Stomach (tissue), 4 donors: ENCODE results near the gene PINLYP.

Experiments
- EP300 ChIP-seq: sonication (generic); formaldehyde crosslinking; IDR thresholded peaks from one replicate; pipeline ENCODE4 v1.6.1; 2017; ENCODE audit warnings: antibody characterized with exemption
- POLR2A ChIP-seq, 4 donors: fragments of 450-650 bp; IDR thresholded peaks; one replicate each; pipeline ENCODE4 v1.6.1; 2016; ENCODE audit warnings: antibody characterized with exemption in 4 of 4, control low read depth in 2 of 4, mild to moderate bottlenecking in 1 of 4, moderate library complexity in 1 of 4
- POLR2AphosphoS5 ChIP-seq, 3 donors: sonication (generic); formaldehyde crosslinking; IDR thresholded peaks; one replicate each; pipeline ENCODE4 v1.6.1; 2016; ENCODE audit warnings: antibody characterized with exemption in 3 of 3
- TF ChIP-seq, protein P1 (sequence below), 7 experiments: fragments of 450-650 bp in 4 of 7; fragments of 200-600 bp in 3 of 7; sonication (generic) in 3 of 7; IDR thresholded peaks; one replicate each; pipeline ENCODE4 v1.5.1; 2016 to 2019; ENCODE audit warnings: antibody characterized with exemption in 7 of 7, control low read depth in 2 of 7, mild to moderate bottlenecking in 1 of 7

DNA sequence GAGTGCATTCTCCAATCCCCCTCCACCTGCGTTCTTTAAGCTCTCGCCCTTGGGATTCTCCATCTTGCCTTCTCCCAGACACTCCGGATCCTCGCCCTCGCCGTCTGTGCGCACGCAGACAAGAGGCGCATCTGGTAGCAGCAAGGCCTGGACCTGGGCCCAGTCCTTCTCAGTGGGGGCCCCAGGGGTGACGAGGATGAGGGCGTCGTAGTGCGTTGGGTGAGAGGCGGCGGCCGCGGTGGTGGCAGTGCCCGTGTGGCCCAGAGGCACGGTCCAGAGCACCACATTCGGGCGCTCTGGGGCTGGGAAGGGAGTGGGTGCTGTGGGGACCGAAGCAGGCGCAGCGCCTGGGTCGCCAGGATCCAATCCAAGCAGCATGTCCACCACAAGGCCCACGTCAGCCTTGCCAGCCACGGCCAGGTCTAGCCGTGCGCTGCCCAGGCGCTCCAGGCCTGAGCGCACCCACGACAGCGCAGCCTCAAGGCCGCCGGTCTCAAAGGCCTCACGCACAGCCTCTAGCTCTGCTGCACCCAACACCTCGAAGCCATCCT is 17.3 kb downstream of the PINLYP start:
- no peak for TF ChIP-seq POLR2AphosphoS5 (IDR thresholded peaks at IDR 0.05)
- TF ChIP-seq, protein P1, sequence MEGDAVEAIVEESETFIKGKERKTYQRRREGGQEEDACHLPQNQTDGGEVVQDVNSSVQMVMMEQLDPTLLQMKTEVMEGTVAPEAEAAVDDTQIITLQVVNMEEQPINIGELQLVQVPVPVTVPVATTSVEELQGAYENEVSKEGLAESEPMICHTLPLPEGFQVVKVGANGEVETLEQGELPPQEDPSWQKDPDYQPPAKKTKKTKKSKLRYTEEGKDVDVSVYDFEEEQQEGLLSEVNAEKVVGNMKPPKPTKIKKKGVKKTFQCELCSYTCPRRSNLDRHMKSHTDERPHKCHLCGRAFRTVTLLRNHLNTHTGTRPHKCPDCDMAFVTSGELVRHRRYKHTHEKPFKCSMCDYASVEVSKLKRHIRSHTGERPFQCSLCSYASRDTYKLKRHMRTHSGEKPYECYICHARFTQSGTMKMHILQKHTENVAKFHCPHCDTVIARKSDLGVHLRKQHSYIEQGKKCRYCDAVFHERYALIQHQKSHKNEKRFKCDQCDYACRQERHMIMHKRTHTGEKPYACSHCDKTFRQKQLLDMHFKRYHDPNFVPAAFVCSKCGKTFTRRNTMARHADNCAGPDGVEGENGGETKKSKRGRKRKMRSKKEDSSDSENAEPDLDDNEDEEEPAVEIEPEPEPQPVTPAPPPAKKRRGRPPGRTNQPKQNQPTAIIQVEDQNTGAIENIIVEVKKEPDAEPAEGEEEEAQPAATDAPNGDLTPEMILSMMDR (IDR thresholded peaks at IDR 0.05), result no peak
- TF ChIP-seq POLR2A (IDR thresholded peaks at IDR 0.05), result no peak
- no peak for TF ChIP-seq EP300
